Measurements from ENCODE around the gene TMEM229B. TPM values are rescaled to one million over a fixed set of nuclear protein-coding genes. Genes with fewer than 3 reads are reported as not detected.

TMEM229B gene
- polyA plus RNA-seq, 2 donors = 0.26 to 0.28 TPM

- no peak overlapping the region for H3K4me3 ChIP-seq (ENCODE audit: low read depth in 1 of 2, low read length in 2 of 2)
- H3K27me3 ChIP-seq (ENCODE audit: control insufficient read depth in 1 of 2, insufficient read depth in 2 of 2, low read length in 2 of 2) = no peaks in the 10 kb centered on the region
- no peaks in the 10 kb centered on the region for H3K36me3 ChIP-seq (ENCODE audit: control insufficient read depth in 2 of 2, insufficient read depth in 2 of 2, low read length in 1 of 2)
- H3K9me3 ChIP-seq (ENCODE audit: control insufficient read depth in 2 of 2, insufficient read depth in 1 of 2, low read depth in 1 of 2, low read length in 1 of 2) = no peaks in the 10 kb centered on the region
- no peaks in the 10 kb centered on the region for H3K4me1 ChIP-seq (ENCODE audit: control insufficient read depth in 2 of 2, insufficient read depth in 2 of 2, low read length in 1 of 2)
- 87 to 89% methylated on average over 2 of the region's 2 CpGs for WGBS, 2 donors
- H3K27ac ChIP-seq (ENCODE audit: low read depth in 2 of 2, low read length in 1 of 2) = no peak overlapping the region
Observed at GRCh38 chr14:67449096-67449495, 39.4 kb downstream of the TMEM229B start.

- Histone ChIP-seq H3K9me3 (ENCODE audit: control insufficient read depth in 2 of 2, insufficient read depth in 1 of 2, low read depth in 1 of 2, low read length in 1 of 2) (no peaks in the 10 kb centered on the region), H3K36me3 (ENCODE audit: control insufficient read depth in 2 of 2, insufficient read depth in 2 of 2, low read length in 1 of 2) (no peaks in the 10 kb centered on the region), H3K27me3 (ENCODE audit: control insufficient read depth in 1 of 2, insufficient read depth in 2 of 2, low read length in 2 of 2) (no peaks in the 10 kb centered on the region), H3K4me1 (ENCODE audit: control insufficient read depth in 2 of 2, insufficient read depth in 2 of 2, low read length in 1 of 2) (no peaks in the 10 kb centered on the region), H3K27ac (ENCODE audit: low read depth in 2 of 2, low read length in 1 of 2) (no peak overlapping the region), H3K4me3 (ENCODE audit: low read depth in 1 of 2, low read length in 2 of 2) (no peak overlapping the region)
- 64 to 72% methylated on average over 1 of the region's 1 CpG for WGBS, 2 donors
Observed at GRCh38 chr14:67447033-67447381, 41.5 kb downstream of the TMEM229B start.

- Histone ChIP-seq H3K4me1 (ENCODE audit: control insufficient read depth in 2 of 2, insufficient read depth in 2 of 2, low read length in 1 of 2) (no peaks in the 10 kb centered on the region), H3K36me3 (ENCODE audit: control insufficient read depth in 2 of 2, insufficient read depth in 2 of 2, low read length in 1 of 2) (no peaks in the 10 kb centered on the region), H3K27ac (ENCODE audit: low read depth in 2 of 2, low read length in 1 of 2) (no peak overlapping the region), H3K4me3 (ENCODE audit: low read depth in 1 of 2, low read length in 2 of 2) (no peak overlapping the region), H3K27me3 (ENCODE audit: control insufficient read depth in 1 of 2, insufficient read depth in 2 of 2, low read length in 2 of 2) (no peaks in the 10 kb centered on the region), H3K9me3 (ENCODE audit: control insufficient read depth in 2 of 2, insufficient read depth in 1 of 2, low read depth in 1 of 2, low read length in 1 of 2) (no peaks in the 10 kb centered on the region)
- 52 to 57% methylated on average over 8 of the region's 8 CpGs for WGBS, 2 donors
Observed at GRCh38 chr14:67446371-67447032, 42.0 kb downstream of the TMEM229B start.

- H3K27ac ChIP-seq (ENCODE audit: low read depth in 2 of 2, low read length in 1 of 2) = no peak overlapping the region
- H3K27me3 ChIP-seq (ENCODE audit: control insufficient read depth in 1 of 2, insufficient read depth in 2 of 2, low read length in 2 of 2) = no peaks in the 10 kb centered on the region
- no peaks in the 10 kb centered on the region for H3K9me3 ChIP-seq (ENCODE audit: control insufficient read depth in 2 of 2, insufficient read depth in 1 of 2, low read depth in 1 of 2, low read length in 1 of 2)
- no peaks in the 10 kb centered on the region for H3K36me3 ChIP-seq (ENCODE audit: control insufficient read depth in 2 of 2, insufficient read depth in 2 of 2, low read length in 1 of 2)
- H3K4me3 ChIP-seq (ENCODE audit: low read depth in 1 of 2, low read length in 2 of 2) = no peak overlapping the region
- WGBS, 2 donors = 84 to 85% methylated on average over 3 of the region's 3 CpGs
- no peaks in the 10 kb centered on the region for H3K4me1 ChIP-seq (ENCODE audit: control insufficient read depth in 2 of 2, insufficient read depth in 2 of 2, low read length in 1 of 2)
Observed at GRCh38 chr14:67444395-67444794, 44.1 kb downstream of the TMEM229B start.

GRCh38 chr14:67442139-67442906 lies 46.2 kb downstream of the TMEM229B start:
- Histone ChIP-seq H3K27ac (ENCODE audit: low read depth in 2 of 2, low read length in 1 of 2) (no peak overlapping the region), H3K4me1 (ENCODE audit: control insufficient read depth in 2 of 2, insufficient read depth in 2 of 2, low read length in 1 of 2) (no peaks in the 10 kb centered on the region), H3K27me3 (ENCODE audit: control insufficient read depth in 1 of 2, insufficient read depth in 2 of 2, low read length in 2 of 2) (no peaks in the 10 kb centered on the region), H3K9me3 (ENCODE audit: control insufficient read depth in 2 of 2, insufficient read depth in 1 of 2, low read depth in 1 of 2, low read length in 1 of 2) (no peaks in the 10 kb centered on the region), H3K4me3 (ENCODE audit: low read depth in 1 of 2, low read length in 2 of 2) (no peak overlapping the region), H3K36me3 (ENCODE audit: control insufficient read depth in 2 of 2, insufficient read depth in 2 of 2, low read length in 1 of 2) (no peaks in the 10 kb centered on the region)
- WGBS, 2 donors = 69 to 82% methylated on average over 8 of the region's 8 CpGs

GRCh38 chr14:67441672-67442071 lies 46.8 kb downstream of the TMEM229B start:
- WGBS, 2 donors = 91% methylated on average over 8 of the region's 8 CpGs
- H3K27me3 ChIP-seq (ENCODE audit: control insufficient read depth in 1 of 2, insufficient read depth in 2 of 2, low read length in 2 of 2) = no peaks in the 10 kb centered on the region
- no peak overlapping the region for H3K27ac ChIP-seq (ENCODE audit: low read depth in 2 of 2, low read length in 1 of 2)
- H3K36me3 ChIP-seq (ENCODE audit: control insufficient read depth in 2 of 2, insufficient read depth in 2 of 2, low read length in 1 of 2) = no peaks in the 10 kb centered on the region
- no peak overlapping the region for H3K4me3 ChIP-seq (ENCODE audit: low read depth in 1 of 2, low read length in 2 of 2)
- H3K9me3 ChIP-seq (ENCODE audit: control insufficient read depth in 2 of 2, insufficient read depth in 1 of 2, low read depth in 1 of 2, low read length in 1 of 2) = no peaks in the 10 kb centered on the region
- H3K4me1 ChIP-seq (ENCODE audit: control insufficient read depth in 2 of 2, insufficient read depth in 2 of 2, low read length in 1 of 2) = no peaks in the 10 kb centered on the region

GRCh38 chr14:67441256-67441655 lies 47.3 kb downstream of the TMEM229B start:
- Histone ChIP-seq H3K27me3 (ENCODE audit: control insufficient read depth in 1 of 2, insufficient read depth in 2 of 2, low read length in 2 of 2) (no peaks in the 10 kb centered on the region), H3K4me3 (ENCODE audit: low read depth in 1 of 2, low read length in 2 of 2) (no peak overlapping the region), H3K4me1 (ENCODE audit: control insufficient read depth in 2 of 2, insufficient read depth in 2 of 2, low read length in 1 of 2) (no peaks in the 10 kb centered on the region), H3K36me3 (ENCODE audit: control insufficient read depth in 2 of 2, insufficient read depth in 2 of 2, low read length in 1 of 2) (no peaks in the 10 kb centered on the region), H3K9me3 (ENCODE audit: control insufficient read depth in 2 of 2, insufficient read depth in 1 of 2, low read depth in 1 of 2, low read length in 1 of 2) (no peaks in the 10 kb centered on the region), H3K27ac (ENCODE audit: low read depth in 2 of 2, low read length in 1 of 2) (no peak overlapping the region)
- 85 to 86% methylated on average over 2 of the region's 2 CpGs for WGBS, 2 donors

GRCh38 chr14:67440513-67440912 lies 48.0 kb downstream of the TMEM229B start:
- Histone ChIP-seq H3K4me1 (ENCODE audit: control insufficient read depth in 2 of 2, insufficient read depth in 2 of 2, low read length in 1 of 2) (no peaks in the 10 kb centered on the region), H3K36me3 (ENCODE audit: control insufficient read depth in 2 of 2, insufficient read depth in 2 of 2, low read length in 1 of 2) (no peaks in the 10 kb centered on the region), H3K27me3 (ENCODE audit: control insufficient read depth in 1 of 2, insufficient read depth in 2 of 2, low read length in 2 of 2) (no peaks in the 10 kb centered on the region), H3K4me3 (ENCODE audit: low read depth in 1 of 2, low read length in 2 of 2) (no peak overlapping the region), H3K27ac (ENCODE audit: low read depth in 2 of 2, low read length in 1 of 2) (peak overlapping the region in 1 of 2 donors; percentile 56), H3K9me3 (ENCODE audit: control insufficient read depth in 2 of 2, insufficient read depth in 1 of 2, low read depth in 1 of 2, low read length in 1 of 2) (no peaks in the 10 kb centered on the region)
- 28 to 44% methylated on average over 4 of the region's 4 CpGs for WGBS, 2 donors

- H3K27ac ChIP-seq (ENCODE audit: low read depth in 2 of 2, low read length in 1 of 2) = no peak overlapping the region
Observed at GRCh38 chr14:67438969-67439368, 49.6 kb downstream of the TMEM229B start.

More at GRCh38 chr14:67438969-67439368, 49.6 kb downstream of the TMEM229B start:
- Histone ChIP-seq H3K36me3 (ENCODE audit: control insufficient read depth in 2 of 2, insufficient read depth in 2 of 2, low read length in 1 of 2) (no peaks in the 10 kb centered on the region), H3K27me3 (ENCODE audit: control insufficient read depth in 1 of 2, insufficient read depth in 2 of 2, low read length in 2 of 2) (no peaks in the 10 kb centered on the region), H3K4me3 (ENCODE audit: low read depth in 1 of 2, low read length in 2 of 2) (no peak overlapping the region), H3K4me1 (ENCODE audit: control insufficient read depth in 2 of 2, insufficient read depth in 2 of 2, low read length in 1 of 2) (no peaks in the 10 kb centered on the region), H3K9me3 (ENCODE audit: control insufficient read depth in 2 of 2, insufficient read depth in 1 of 2, low read depth in 1 of 2, low read length in 1 of 2) (no peaks in the 10 kb centered on the region)
- 84 to 86% methylated on average over 1 of the region's 1 CpG for WGBS, 2 donors

Data from esophagus (tissue), 2 donors.